Smooth muscle cell (in vitro differentiated cells): ENCODE measurements around the gene PRKRA. TPM values are rescaled to one million over a fixed set of nuclear protein-coding genes. Genes with fewer than 3 reads are reported as not detected.

Source experiments
- DNase-seq: peaks from one replicate; lab custom pipeline; 2025; ENCODE audit not compliant: unreplicated experiment; lab: John Stamatoyannopoulos, UW
- H2AFZ ChIP-seq: fragments of 200-600 bp; sonication (generic); 2 replicates; pipeline ENCODE4 v1.6.0; 2016; ENCODE audit warnings: antibody characterized with exemption, low read depth, mild to moderate bottlenecking
- H3F3A ChIP-seq: fragments of 200-600 bp; sonication (generic); 2 replicates; pipeline ENCODE4 v1.6.0; 2017; ENCODE audit warnings: antibody characterized with exemption, low read depth
- H3K27ac ChIP-seq: fragments of 200-600 bp; sonication (generic); 2 replicates; pipeline ENCODE4 v1.5.1; 2016; ENCODE audit warnings: low read depth, mild to moderate bottlenecking
- H3K27me3 ChIP-seq: fragments of 200-600 bp; sonication (generic); 2 replicates; pipeline ENCODE4 v1.6.1; 2016; ENCODE audit warnings: low read depth, mild to moderate bottlenecking
- H3K36me3 ChIP-seq: fragments of 200-600 bp; sonication (generic); 2 replicates; pipeline ENCODE4 v1.5.1; 2016; ENCODE audit warnings: low read depth
- H3K4me1 ChIP-seq: fragments of 200-600 bp; sonication (generic); 2 replicates; pipeline ENCODE4 v1.5.1; 2016; ENCODE audit warnings: low read depth
- H3K4me2 ChIP-seq: fragments of 200-600 bp; sonication (generic); 2 replicates; pipeline ENCODE4 v1.6.0; 2016; ENCODE audit warnings: mild to moderate bottlenecking
- H3K4me3 ChIP-seq: fragments of 200-600 bp; sonication (generic); 2 replicates; pipeline ENCODE4 v1.5.1; 2016; ENCODE audit warnings: mild to moderate bottlenecking
- H3K79me2 ChIP-seq: fragments of 200-600 bp; sonication (generic); 2 replicates; pipeline ENCODE4 v1.6.0; 2016; ENCODE audit warnings: low read depth, mild to moderate bottlenecking
- H3K9ac ChIP-seq: fragments of 200-600 bp; sonication (generic); 2 replicates; pipeline ENCODE4 v1.6.0; 2016; ENCODE audit warnings: low read depth
- H3K9me3 ChIP-seq: fragments of 200-600 bp; sonication (generic); replicated peaks from 2 replicates; pipeline ENCODE4 v1.5.1; 2016; ENCODE audit warnings: low read depth
- H4K20me1 ChIP-seq: fragments of 200-600 bp; sonication (generic); 2 replicates; pipeline ENCODE4 v1.6.0; 2016; ENCODE audit warnings: low read depth
- CTCF ChIP-seq: fragments of 200-600 bp; sonication (generic); IDR thresholded peaks from 2 replicates; pipeline ENCODE4 v1.5.1; 2017; ENCODE audit warnings: borderline replicate concordance, mild to moderate bottlenecking, antibody characterized with exemption; ENCODE audit not compliant: insufficient read depth, poor library complexity, severe bottlenecking
- WGBS: methylation state at CpG from one replicate; pipeline ENCODE4 v1.1.7; 2016; ENCODE audit warnings: low lambda C conversion rate; 5-methylcytosine and 5-hydroxymethylcytosine counted together
- polyA plus RNA-seq: library from polyadenylated mRNA; unstranded; fragments of >200 nt; fragmentation: Nextera tagmentation; extraction: Ambion mirVana; gene quantifications from 2 replicates; pipeline ENCODE4 v1.2.1, GENCODE V29; 2016
- total RNA-seq: library from RNA; depleted of rRNA; stranded (reverse); fragments of >200 nt; gene quantifications from 2 replicates; pipeline ENCODE4 v1.2.3, GENCODE V29; 2014

Gene PRKRA
- total and polyA plus RNA-seq, 2 experiments from 2014 or later, result 48.8 to 57.5 TPM

GRCh38 chr2:178392215-178392614 is 58.8 kb downstream of the PRKRA start:
- WGBS, result 97% methylated on average over 3 of the region's 3 CpGs
- H3F3A ChIP-seq, result no peaks in the 10 kb centered on the region
- H3K27ac ChIP-seq, result no peak overlapping the region
- H3K9ac ChIP-seq, result no peak overlapping the region
- no peak for TF ChIP-seq CTCF
- no peak overlapping the region for H3K4me2 ChIP-seq
- H2AFZ ChIP-seq, result no peak overlapping the region
- H3K79me2 ChIP-seq, result no peaks in the 10 kb centered on the region
- no peak overlapping the region for H3K4me3 ChIP-seq
- H3K36me3 ChIP-seq, result no peaks in the 10 kb centered on the region
- H3K27me3 ChIP-seq, result no peaks in the 10 kb centered on the region
- DNase-seq, result no peak
- no peaks in the 10 kb centered on the region for H3K4me1 ChIP-seq
- no peaks in the 10 kb centered on the region for H3K9me3 ChIP-seq
- H4K20me1 ChIP-seq, result no peaks in the 10 kb centered on the region

- no peaks in the 10 kb centered on the region for H3K9me3 ChIP-seq
- 64% methylated on average over 4 of the region's 4 CpGs for WGBS
- H3F3A ChIP-seq, result no peaks in the 10 kb centered on the region
- DNase-seq, result no peak
- no peak for TF ChIP-seq CTCF
- H3K79me2 ChIP-seq, result no peaks in the 10 kb centered on the region
- no peak overlapping the region for H3K4me2 ChIP-seq
- no peak overlapping the region for H3K27ac ChIP-seq
- H4K20me1 ChIP-seq, result no peaks in the 10 kb centered on the region
- H2AFZ ChIP-seq, result no peak overlapping the region
- H3K4me3 ChIP-seq, result no peak overlapping the region
- no peaks in the 10 kb centered on the region for H3K36me3 ChIP-seq
- H3K4me1 ChIP-seq, result no peaks in the 10 kb centered on the region
- H3K9ac ChIP-seq, result no peak overlapping the region
- no peaks in the 10 kb centered on the region for H3K27me3 ChIP-seq
Measured at GRCh38 chr2:178391701-178392100, 59.3 kb downstream of the PRKRA start.

- no peak for TF ChIP-seq CTCF
- Histone ChIP-seq H3K79me2 (no peaks in the 10 kb centered on the region), H3F3A (no peaks in the 10 kb centered on the region), H3K36me3 (no peaks in the 10 kb centered on the region), H3K4me2 (no peak overlapping the region), H2AFZ (no peak overlapping the region), H4K20me1 (no peaks in the 10 kb centered on the region), H3K9ac (no peak overlapping the region), H3K27ac (no peak overlapping the region), H3K27me3 (no peaks in the 10 kb centered on the region), H3K9me3 (no peaks in the 10 kb centered on the region), H3K4me3 (no peak overlapping the region), H3K4me1 (no peaks in the 10 kb centered on the region)
- DNase-seq, result no peak
- 73% methylated on average over 7 of the region's 7 CpGs for WGBS
Measured at GRCh38 chr2:178388287-178388686, 62.7 kb downstream of the PRKRA start.

GRCh38 chr2:178386986-178387597 is 63.9 kb downstream of the PRKRA start:
- 83% methylated on average over 1 of the region's 1 CpG for WGBS
- no peaks in the 10 kb centered on the region for H3K27me3 ChIP-seq
- no peak overlapping the region for H3K27ac ChIP-seq

More at GRCh38 chr2:178386986-178387597, 63.9 kb downstream of the PRKRA start:
- Histone ChIP-seq H3K4me2 (no peak overlapping the region), H3K9me3 (no peaks in the 10 kb centered on the region), H4K20me1 (no peaks in the 10 kb centered on the region), H3K36me3 (no peaks in the 10 kb centered on the region), H2AFZ (no peak overlapping the region), H3K4me3 (no peak overlapping the region), H3K9ac (no peak overlapping the region), H3K79me2 (no peaks in the 10 kb centered on the region), H3K4me1 (no peaks in the 10 kb centered on the region), H3F3A (no peaks in the 10 kb centered on the region)
- TF ChIP-seq CTCF, result no peak
- DNase-seq, result no peak
